Activated CD4-positive, alpha-beta T cell treated with anti-CD3 and anti-CD28 coated beads, Interleukin-2, amount 50 U/mL, for 24 hours (primary cell): Measurements from ENCODE around the gene LAMA2.

Experiments used
- DNase-seq, 2 donors: peaks; one replicate each; pipeline ENCODE4 v3.0.0-alpha.2; 2020; ENCODE audit warnings: low read depth in 1 of 2, low spot score in 1 of 2

LAMA2 gene

DNA sequence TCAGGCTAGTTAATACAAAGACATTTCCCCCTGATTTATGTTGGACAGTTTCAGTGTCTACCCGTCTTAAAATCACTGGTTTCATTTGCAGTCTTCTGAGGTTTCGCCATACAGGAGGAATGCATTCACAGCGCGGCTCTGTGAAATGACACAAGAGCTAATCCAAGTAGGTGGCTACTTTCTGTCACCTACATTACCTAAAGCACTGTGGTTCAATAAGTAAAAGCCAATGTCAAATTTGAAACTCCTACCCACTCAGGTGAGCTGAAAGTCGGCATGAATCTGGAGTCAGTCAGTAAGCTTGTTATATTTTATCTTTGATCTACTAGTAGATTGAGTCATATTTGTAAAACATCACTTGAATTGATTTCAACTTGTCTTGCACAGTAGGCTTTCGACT lies 370.8 kb downstream of the LAMA2 start:
- DNase-seq: no peak

GRCh38 chr6:129257196-129257595 lies 374.3 kb downstream of the LAMA2 start:
- DNase-seq: no peak

DNA sequence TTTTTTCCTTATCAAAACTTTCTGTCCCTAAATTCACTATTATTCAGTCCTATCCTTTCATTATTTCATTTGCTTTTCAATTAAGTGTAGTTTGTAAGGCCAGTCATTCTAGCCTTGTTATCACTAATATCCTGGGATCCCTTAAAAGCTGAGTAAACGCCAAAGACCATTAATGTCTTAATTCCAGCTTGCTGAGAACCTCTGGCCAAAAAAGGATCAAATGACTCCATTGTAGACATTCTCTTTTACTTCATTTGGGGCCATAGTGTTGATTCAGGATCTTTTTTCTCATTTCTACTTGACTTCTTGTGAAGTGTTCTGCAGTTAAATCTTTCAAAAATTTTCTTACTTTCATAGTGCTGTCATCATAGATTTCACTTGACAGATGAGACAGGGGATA lies 379.7 kb downstream of the LAMA2 start:
- DNase-seq: no peak

DNA sequence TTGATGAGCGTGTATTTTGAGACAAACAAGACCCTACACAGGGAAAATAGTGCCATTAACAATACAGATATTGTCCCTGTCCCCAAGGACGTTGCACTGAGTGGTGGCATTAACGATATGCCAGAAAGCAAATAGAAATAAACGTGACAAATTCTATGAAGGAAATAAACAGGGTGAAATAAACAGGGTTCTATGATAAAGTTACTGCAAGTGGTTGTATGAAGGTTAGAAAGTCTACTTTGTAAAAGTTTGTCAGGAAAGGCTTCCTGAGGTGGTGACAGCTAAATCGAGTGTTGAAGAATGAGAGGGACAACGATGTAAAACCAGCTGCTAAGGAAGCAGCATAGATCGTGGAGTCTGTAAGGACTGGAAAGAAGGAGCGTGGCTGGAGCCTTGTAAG lies 380.2 kb downstream of the LAMA2 start:
- no peak for DNase-seq

DNA sequence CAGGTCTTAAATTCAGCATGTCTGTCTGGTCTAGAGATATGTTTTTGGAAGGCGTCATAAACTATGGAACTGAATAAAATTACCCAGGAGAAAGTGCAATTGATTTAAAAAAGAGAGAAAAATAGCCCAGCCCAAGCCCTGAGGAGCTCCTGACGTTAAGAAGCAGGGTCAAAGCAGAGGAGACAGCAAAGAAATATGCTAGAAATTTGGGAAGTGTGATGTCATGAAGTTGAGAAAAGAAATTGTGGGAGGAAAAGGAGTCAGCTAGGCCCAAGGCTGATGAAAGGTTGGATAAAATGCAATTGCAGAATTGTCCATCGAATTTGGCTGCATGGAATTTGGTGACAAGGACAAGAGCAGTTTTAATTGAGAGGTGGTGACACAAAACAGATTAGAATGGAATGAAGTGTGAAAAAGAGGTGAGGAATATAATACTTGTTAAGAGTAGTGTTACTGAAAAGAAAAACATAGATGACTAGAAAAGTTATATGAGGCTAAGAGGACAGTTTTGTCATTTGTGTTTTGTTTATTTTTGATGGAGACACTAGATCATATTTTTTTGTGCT lies 381.6 kb downstream of the LAMA2 start:
- no peak for DNase-seq

- no peak for DNase-seq
Observed at GRCh38 chr6:129267028-129267427, 384.1 kb downstream of the LAMA2 start.

- no peak for DNase-seq
Observed at GRCh38 chr6:129269076-129269475, 386.1 kb downstream of the LAMA2 start.

- DNase-seq: no peak
Observed at GRCh38 chr6:129269891-129270290, 387.0 kb downstream of the LAMA2 start.

GRCh38 chr6:129270450-129270849 lies 387.5 kb downstream of the LAMA2 start:
- no peak for DNase-seq

DNA sequence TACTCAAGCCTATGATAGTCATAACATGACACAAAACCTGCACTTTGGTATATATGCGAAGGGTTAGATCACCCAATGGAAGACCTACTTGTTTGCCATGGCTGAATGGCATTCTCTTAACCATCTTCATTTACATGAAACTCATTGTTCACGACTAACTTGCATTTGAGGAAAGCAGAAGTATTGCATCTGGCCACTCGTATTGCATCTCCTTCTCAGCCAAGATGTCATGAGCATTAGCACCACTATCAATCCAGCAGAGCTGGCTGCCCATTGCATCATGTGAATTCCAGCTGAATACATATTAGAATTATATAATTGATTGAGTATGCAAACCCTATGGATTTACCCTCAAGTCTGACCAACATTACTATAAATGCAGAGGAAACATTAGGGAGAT lies 390.2 kb downstream of the LAMA2 start:
- DNase-seq: no peak

- DNase-seq: no peak
Observed at GRCh38 chr6:129276461-129276860, 393.5 kb downstream of the LAMA2 start.

DNA sequence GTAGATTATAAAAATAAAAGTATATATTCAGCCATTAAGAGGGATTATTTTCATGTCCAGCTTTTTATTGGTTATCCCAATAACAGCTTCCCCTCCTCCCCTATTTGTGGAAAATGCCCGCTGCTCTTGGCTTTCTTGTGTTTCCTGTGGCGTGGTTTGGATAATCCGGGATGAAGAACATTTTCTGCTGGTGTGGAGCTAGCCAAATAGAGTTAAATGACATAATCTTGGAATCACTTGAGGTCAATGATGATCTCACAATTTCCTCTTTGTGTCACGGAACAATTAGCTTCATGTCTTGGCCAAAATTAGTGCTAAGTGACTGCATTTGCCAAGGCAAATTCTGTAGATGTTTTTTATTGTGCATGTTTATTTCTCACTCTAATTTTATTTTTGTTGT lies 394.0 kb downstream of the LAMA2 start:
- no peak for DNase-seq

GRCh38 chr6:129279343-129280292 lies 396.7 kb downstream of the LAMA2 start:
- no peak for DNase-seq

DNA sequence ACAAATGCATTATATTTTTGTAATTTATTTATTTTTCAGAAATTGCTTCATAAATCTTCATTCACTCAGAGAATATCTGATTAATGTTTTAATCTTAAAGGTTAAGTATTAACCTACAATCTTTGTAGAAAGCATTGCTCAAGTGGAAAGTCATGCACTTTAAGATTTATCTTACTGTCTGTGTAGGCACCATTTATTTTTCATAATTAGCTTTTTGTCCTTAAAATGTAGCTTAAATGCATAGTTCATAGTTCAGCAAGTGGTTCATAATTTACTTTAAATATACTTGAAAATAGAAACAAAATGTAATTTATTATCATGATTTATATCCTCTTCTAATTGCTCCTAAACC lies 397.3 kb downstream of the LAMA2 start:
- no peak for DNase-seq

DNA sequence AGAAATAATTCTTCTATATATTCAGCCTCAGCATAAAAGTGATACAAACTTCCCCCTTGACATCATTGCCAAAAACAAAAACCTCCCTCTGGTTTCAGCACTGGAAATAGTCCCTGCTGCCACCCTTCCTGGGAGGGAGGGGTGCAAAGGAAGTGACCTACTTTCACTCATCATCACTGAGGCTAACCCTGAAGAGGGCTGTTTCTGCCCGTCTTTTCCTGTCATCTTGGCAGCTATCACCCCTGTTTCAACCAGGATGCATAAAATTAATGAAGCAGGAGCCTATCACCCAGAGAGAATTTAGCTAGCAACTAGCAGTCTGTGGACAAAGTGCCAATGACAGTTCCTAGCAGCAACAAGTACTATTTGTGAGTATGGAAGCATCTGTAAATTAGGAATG lies 397.8 kb downstream of the LAMA2 start:
- peak in 1 of 2 donors; percentile 11 for DNase-seq

GRCh38 chr6:129281168-129281796 lies 398.3 kb downstream of the LAMA2 start:
- no peak for DNase-seq

DNA sequence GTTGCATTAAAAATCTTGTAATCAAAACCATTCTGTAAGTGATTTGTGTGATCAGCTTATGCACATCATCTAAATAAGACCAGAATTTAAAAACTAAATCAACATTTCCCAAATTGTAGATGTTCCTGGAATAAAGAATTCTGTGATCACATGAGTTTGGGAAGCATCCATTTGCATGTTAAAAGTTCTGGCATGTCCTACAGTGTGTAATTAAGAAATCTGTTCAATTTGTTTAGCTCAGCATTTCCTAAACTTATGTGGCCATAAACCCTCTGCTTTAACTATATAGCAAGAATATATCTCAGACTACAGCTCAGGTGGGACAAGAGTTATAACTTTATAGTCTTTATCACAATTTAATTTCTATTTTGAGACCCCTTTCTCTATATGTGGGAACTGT lies 399.1 kb downstream of the LAMA2 start:
- no peak for DNase-seq

DNA sequence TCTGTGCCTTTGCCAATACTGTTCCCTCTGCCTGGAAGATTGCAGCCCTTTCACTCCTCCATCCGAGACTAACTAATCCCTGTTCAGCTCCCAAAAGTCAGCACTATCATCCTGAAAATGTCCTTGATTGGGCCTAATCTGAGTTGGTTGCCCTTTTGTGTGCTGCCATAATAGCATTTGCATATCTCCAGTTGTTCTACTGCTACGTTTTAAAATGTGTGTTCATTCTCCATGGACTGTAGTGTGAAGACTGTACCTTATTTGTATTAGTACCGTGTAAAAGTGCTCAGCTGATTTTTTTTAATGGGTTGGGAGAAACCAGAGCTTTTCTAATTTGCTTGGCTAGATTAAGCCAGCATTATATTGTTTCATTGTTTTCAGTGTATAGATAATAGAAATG lies 401.3 kb downstream of the LAMA2 start:
- DNase-seq: no peak

GRCh38 chr6:129287231-129288177 lies 404.6 kb downstream of the LAMA2 start:
- DNase-seq: no peak

DNA sequence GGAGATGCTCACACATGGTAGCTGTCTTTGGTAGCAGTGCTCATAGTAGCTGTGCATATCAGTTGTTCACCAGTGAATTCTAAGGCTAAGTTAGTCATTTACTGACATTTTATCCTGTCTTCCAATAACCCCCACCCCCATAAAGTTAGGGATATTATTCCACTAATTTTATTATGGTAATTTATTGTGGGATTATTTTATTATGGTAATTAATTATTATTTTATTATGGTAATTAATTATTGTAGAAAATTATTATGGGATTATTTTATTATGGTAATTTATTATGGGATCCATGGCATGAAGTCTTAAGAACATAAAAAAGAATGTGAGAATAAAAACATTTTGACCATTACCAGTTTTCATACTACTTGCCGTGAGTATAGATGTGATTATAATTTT lies 406.5 kb downstream of the LAMA2 start:
- no peak for DNase-seq

- no peak for DNase-seq
Observed at GRCh38 chr6:129292836-129293235, 409.9 kb downstream of the LAMA2 start.
